IMR-90 (cell line): ENCODE measurements around the gene NFIA.

Source experiments
- CTCF ChIP-seq: conservative IDR thresholded peaks from 2 replicates; pipeline ENCODE4 v1.5.1; 2012; ENCODE audit warnings: mild to moderate bottlenecking, low read depth, low read length, improper control_type of control experiment
- FOS ChIP-seq: fragments of 150-350 bp; IDR thresholded peaks from 2 replicates; pipeline ENCODE4 v1.6.1; 2016; ENCODE audit warnings: low read depth, low read length
- POLR2A ChIP-seq: IDR thresholded peaks from 2 replicates; pipeline ENCODE4 v1.6.1; 2012; ENCODE audit warnings: mild to moderate bottlenecking, low read depth, low read length
- RCOR1 ChIP-seq: IDR thresholded peaks from 2 replicates; pipeline ENCODE4 v1.6.1; 2012; ENCODE audit warnings: mild to moderate bottlenecking, low read length, improper control_type of control experiment; ENCODE audit not compliant: insufficient replicate concordance

GRCh38 chr1:61182049-61182448, 99.7 kb downstream of the NFIA start:
- TF ChIP-seq RCOR1 (no peak), CTCF (no peak), POLR2A (no peak), FOS (no peak)
